ENCODE measurements around the gene DCBLD2. TPM values are rescaled to one million over a fixed set of nuclear protein-coding genes. Genes with fewer than 3 reads are reported as not detected.
A peak's percentile ranks its signal among the peaks of the same experiment; 100 is the strongest.

The DCBLD2 gene
- total and polyA plus RNA-seq, 2 of the 4 experiments (the other 2 are of a cell fraction) = 121 to 196 TPM

GRCh38 chr3:98807011-98807410 lies 94.5 kb downstream of the DCBLD2 start:
- Histone ChIP-seq H3K27ac (ENCODE audit: insufficient read depth, low read length) (no peak overlapping the region), H3K56ac (ENCODE audit: extremely low read depth, insufficient read depth, low read length) (no peak overlapping the region), H3K9me3 (ENCODE audit: control insufficient read depth, insufficient read depth, low read length) (no peaks in the 10 kb centered on the region), H2AK9ac (replicated peaks; ENCODE audit: low read depth, low read length, poor library complexity) (no peak overlapping the region), H3K18ac (ENCODE audit: low read depth, low read length) (no peak overlapping the region), H3K4me2 (ENCODE audit: low read depth, low read length) (no peak overlapping the region), H4K8ac (ENCODE audit: low read depth in 2 of 2, low read length in 2 of 2) (no peak overlapping the region), H3K36me3 (ENCODE audit: control insufficient read depth, insufficient read depth, low read length) (peaks cover 29% of the 10 kb centered on the region), H2BK20ac (ENCODE audit: low read depth, low read length) (no peak overlapping the region), H3K4me3 (ENCODE audit: insufficient read depth, low read depth, low read length) (no peak overlapping the region), H3K4ac (ENCODE audit: low read depth, low read length) (no peak overlapping the region), H2AK5ac (ENCODE audit: low read depth, low read length) (no peak overlapping the region), H3K79me1 (ENCODE audit: low read depth in 1 of 2, low read length in 2 of 2) (peaks cover 8 to 12% of the 10 kb centered on the region in 2 experiments; a peak in 3 of 4 replicates), H3K23ac (ENCODE audit: low read depth, low read length) (no peak overlapping the region), H3K4me1 (ENCODE audit: control insufficient read depth, insufficient read depth, low read length) (no peaks in the 10 kb centered on the region), H2BK15ac (ENCODE audit: low read depth, low read length) (no peak overlapping the region), H2BK120ac (ENCODE audit: low read depth, low read length) (no peak overlapping the region), H3K9me1 (ENCODE audit: insufficient read depth, low read length) (0 out of 2 replicates have a peak, but pooled peaks cover 3% of the 10 kb centered on the region), H3K27me3 (ENCODE audit: control insufficient read depth, insufficient read depth, low read length) (no peaks in the 10 kb centered on the region), H3K9ac (ENCODE audit: low read depth, low read length) (no peak overlapping the region), H2BK5ac (ENCODE audit: low read depth, low read length, poor library complexity, severe bottlenecking) (no peak overlapping the region), H3K14ac (replicated peaks; ENCODE audit: low read depth, low read length) (no peak overlapping the region), H4K20me1 (ENCODE audit: insufficient read depth, low read length) (no peaks in the 10 kb centered on the region; the same call in 1 of the 2 replicates), H4K5ac (ENCODE audit: low read depth, low read length) (no peak overlapping the region), H4K91ac (ENCODE audit: insufficient read depth, low read depth, low read length) (no peak overlapping the region), H2AFZ (replicated peaks; ENCODE audit: low read length, poor library complexity) (no peak overlapping the region)
- TF ChIP-seq FOS (IDR thresholded peaks at IDR 0.05; ENCODE audit: low read depth, low read length) (0 out of 2 replicates have a peak, but pooled peaks have one; percentile 21), RCOR1 (IDR thresholded peaks at IDR 0.05; ENCODE audit: insufficient replicate concordance, low read length) (no peak)
- POLR2A ChIA-PET (ENCODE audit: unreplicated experiment) = no interaction called here
- CTCF ChIA-PET = no interaction called here
- DNase-seq (peak; percentile 49), ATAC-seq (ENCODE audit: low read depth) (no peak)
- in situ Hi-C loops (cut with MboI; ENCODE audit: low sequenced_read_pairs) (no loop called here), intact Hi-C loops (cut with micrococcal nuclease) (no loop called here), dilution Hi-C loops (cut with HindIII; ENCODE audit: low sequenced_read_pairs, unreplicated experiment) (no loop called here)
- no CpG with 5 or more reads among the region's 4 CpGs for WGBS, 2 experiments (ENCODE audit: extremely low coverage in 2 of 2, insufficient read length in 1 of 2)
- BruUV-seq (replicated peaks) = no TSS peak
